ENCODE data around the gene CLMN.

- no peak for TF ChIP-seq POLR2AphosphoS5 (IDR thresholded peaks at IDR 0.05)
- TF ChIP-seq CTCF (IDR thresholded peaks at IDR 0.05) = no peak
- TF ChIP-seq POLR2A (IDR thresholded peaks at IDR 0.05) = no peak
- no peak for TF ChIP-seq EP300 (IDR thresholded peaks at IDR 0.05)
Observed at GRCh38 chr14:95173518-95173917, 146.2 kb downstream of the CLMN start.

Measured in gastroesophageal sphincter (tissue), 3 donors.